DND-41 (cell line): ENCODE data around the gene PLBD1.

Experiments used
- CTCF ChIP-seq: IDR thresholded peaks from 2 replicates; pipeline ENCODE4 v1.5.1; 2012; ENCODE audit warnings: borderline replicate concordance, low read length, moderate library complexity, mild to moderate bottlenecking; ENCODE audit not compliant: poor library complexity, severe bottlenecking; ENCODE audit errors: extremely low read depth
- EZH2 ChIP-seq: IDR thresholded peaks from 3 replicates; pipeline ENCODE4 v1.6.1; 2012; ENCODE audit warnings: borderline replicate concordance, low read depth, mild to moderate bottlenecking, moderate library complexity, low read length, inconsistent platforms; ENCODE audit not compliant: severe bottlenecking

DNA sequence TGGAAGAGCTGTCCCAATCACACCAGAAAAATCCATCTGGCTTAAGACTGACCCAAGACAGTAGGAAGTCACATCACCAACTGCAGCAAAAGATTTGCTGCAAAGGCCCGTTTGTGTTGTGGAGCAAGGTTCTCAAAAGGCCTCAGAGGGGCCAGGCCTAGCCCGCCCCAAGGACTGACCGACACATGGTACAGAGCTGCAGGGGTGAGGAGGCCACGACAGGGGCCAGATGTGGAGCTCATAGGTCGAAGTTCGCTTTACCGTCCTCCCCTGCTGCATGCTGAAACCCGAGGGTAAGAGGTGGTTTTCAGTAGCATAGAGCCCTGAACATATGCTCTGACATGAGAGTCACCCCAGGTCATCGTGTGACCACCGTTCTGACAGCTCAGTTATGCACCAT lies 35.5 kb downstream of the PLBD1 start:
- TF ChIP-seq CTCF (no peak), EZH2 (no peak)
